ENCODE data around the gene NKD1.

Gene NKD1

DNA sequence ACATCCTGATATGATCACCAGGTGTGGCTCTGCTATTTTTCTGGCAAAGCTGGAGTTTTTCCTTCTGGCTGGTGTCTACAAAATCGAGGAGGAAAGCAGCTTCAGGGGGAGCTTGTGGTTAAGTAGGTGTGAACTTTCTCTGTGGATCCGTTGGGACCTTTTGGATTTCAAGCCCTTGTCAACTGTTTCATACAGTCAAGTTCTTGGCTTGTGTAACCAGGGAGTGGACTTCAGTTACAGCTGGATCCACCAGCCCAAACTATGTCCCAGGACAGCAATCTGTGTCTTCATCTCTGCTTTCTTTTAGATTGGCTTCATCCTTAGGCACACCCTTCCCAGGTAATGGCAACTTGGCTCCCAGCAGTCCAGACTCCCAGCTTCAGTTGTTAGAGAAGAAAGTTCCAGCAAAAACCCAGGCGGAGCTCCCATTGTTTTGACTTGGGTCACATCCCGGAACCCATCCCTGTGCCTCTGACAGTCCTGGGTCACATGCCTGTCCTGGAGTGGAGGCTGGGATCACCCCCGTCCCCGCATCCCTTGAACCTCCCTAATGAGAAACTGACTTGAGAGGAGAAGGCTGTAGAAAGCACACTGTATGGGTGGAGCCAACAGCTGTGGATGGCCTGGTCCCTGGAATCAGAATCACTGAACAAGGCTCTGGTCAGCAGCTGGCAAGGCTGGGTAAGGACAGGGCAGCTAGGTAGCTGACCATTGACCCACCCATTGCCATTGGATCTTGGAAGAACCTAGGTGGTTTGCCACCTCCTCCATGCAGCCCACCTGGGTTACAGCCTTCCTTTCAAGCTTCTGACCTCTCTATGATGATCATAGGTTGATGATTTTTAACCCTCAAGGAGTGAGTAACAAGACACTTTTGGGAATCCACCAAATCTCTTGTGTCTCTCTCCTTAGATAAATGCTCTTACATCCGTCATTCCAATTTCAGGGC is 18.1 kb downstream of the NKD1 start:
- Histone ChIP-seq H3K4me3 (ENCODE audit: low read depth, low read length) (no peak overlapping the region), H3K27ac (no peak overlapping the region), H3K27me3 (ENCODE audit: insufficient read depth, low read depth, severe bottlenecking) (no peaks in the 10 kb centered on the region), H3K36me3 (no peaks in the 10 kb centered on the region; the same call in 1 of the 2 replicates), H3K9me3 (ENCODE audit: severe bottlenecking) (no peaks in the 10 kb centered on the region)
- DNase-seq: no peak
- TF ChIP-seq, protein P1, sequence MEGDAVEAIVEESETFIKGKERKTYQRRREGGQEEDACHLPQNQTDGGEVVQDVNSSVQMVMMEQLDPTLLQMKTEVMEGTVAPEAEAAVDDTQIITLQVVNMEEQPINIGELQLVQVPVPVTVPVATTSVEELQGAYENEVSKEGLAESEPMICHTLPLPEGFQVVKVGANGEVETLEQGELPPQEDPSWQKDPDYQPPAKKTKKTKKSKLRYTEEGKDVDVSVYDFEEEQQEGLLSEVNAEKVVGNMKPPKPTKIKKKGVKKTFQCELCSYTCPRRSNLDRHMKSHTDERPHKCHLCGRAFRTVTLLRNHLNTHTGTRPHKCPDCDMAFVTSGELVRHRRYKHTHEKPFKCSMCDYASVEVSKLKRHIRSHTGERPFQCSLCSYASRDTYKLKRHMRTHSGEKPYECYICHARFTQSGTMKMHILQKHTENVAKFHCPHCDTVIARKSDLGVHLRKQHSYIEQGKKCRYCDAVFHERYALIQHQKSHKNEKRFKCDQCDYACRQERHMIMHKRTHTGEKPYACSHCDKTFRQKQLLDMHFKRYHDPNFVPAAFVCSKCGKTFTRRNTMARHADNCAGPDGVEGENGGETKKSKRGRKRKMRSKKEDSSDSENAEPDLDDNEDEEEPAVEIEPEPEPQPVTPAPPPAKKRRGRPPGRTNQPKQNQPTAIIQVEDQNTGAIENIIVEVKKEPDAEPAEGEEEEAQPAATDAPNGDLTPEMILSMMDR (IDR thresholded peaks at IDR 0.05; ENCODE audit: low read depth, low read length): no peak

DNA sequence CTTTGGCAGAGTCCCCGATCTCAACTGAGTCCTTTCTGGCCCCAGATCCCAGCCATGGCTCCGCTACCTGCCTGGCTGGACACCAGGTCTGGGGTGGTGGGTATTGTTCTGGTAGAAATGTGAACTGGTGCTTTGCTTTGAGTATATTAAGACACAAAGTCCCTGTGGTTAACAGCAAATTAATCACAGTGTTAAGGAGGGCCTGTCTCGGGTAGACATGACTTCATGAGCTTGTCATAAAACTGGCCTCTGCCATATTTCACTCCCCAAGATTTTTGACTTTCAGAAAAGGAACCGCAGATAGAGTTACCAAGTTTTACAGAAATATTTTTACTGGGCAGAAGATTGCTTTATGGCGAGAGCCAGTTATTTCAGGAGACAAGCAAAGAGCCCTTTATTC is 19.5 kb downstream of the NKD1 start:
- no peak for DNase-seq
- TF ChIP-seq, protein P1 (IDR thresholded peaks at IDR 0.05; ENCODE audit: low read depth, low read length): no peak
- no peak overlapping the region for H3K27ac ChIP-seq
- H3K27me3 ChIP-seq (ENCODE audit: insufficient read depth, low read depth, severe bottlenecking): no peaks in the 10 kb centered on the region
- peaks cover 4% of the 10 kb centered on the region; the same call in 1 of the 2 replicates for H3K36me3 ChIP-seq
- H3K9me3 ChIP-seq (ENCODE audit: severe bottlenecking): no peaks in the 10 kb centered on the region
- H3K4me3 ChIP-seq (ENCODE audit: low read depth, low read length): no peak overlapping the region

DNA sequence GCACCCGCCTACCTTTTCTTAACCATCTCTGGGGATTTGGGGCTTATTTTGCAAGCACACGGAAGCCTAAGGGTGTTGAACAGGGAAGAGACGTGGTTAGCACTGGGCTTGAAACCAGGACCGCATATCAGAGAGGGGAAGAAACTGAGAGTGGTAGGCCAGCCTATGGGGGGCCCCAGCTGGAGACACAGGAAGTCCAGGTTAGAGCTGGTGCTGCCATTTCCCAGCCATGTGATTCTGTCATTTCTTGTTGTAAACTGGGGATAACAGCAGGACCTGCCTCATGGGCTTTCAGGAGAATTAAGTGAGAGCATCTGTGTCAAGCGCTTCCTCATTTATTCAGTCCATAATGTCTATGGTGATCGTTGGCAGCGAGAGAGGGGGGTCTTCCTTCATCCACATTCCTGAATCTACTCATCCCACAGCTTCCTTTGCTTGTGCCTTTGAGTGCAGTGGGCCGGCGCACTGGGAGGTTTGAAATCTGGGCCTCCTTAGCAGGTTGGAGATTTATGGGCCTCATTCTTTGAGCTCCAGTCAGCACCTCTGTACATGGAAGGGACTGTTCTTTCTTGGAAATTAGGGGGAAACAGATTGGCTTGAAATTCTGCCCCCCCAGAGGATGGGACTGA is 20.1 kb downstream of the NKD1 start:
- Histone ChIP-seq H3K36me3 (peaks cover 4% of the 10 kb centered on the region; the same call in 1 of the 2 replicates), H3K27ac (no peak overlapping the region), H3K4me3 (ENCODE audit: low read depth, low read length) (no peak overlapping the region), H3K9me3 (ENCODE audit: severe bottlenecking) (no peaks in the 10 kb centered on the region), H3K27me3 (ENCODE audit: insufficient read depth, low read depth, severe bottlenecking) (no peaks in the 10 kb centered on the region)
- TF ChIP-seq, protein P1 (IDR thresholded peaks at IDR 0.05; ENCODE audit: low read depth, low read length): no peak
- no peak for DNase-seq

DNA sequence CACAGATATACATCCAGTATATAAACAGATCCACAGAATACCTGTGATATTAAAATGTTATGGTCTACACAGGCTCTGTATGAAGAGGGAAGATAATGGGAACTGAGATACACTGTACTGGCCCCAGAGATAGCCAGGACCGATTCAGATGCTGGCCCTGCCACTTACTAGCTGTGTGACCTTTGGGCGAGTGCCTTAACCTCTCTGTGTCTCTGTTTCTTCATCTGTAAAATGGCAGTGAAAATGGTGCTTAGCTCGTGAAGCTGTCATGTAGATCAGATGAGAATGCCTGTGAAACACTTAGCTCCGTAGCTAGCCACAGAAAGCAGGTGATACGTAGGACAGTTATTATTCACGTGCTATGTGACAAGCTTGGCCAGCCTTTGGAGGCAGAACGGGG is 22.2 kb downstream of the NKD1 start:
- Histone ChIP-seq H3K27me3 (ENCODE audit: insufficient read depth, low read depth, severe bottlenecking) (no peaks in the 10 kb centered on the region), H3K36me3 (peaks cover 4% of the 10 kb centered on the region; the same call in 1 of the 2 replicates), H3K9me3 (ENCODE audit: severe bottlenecking) (no peaks in the 10 kb centered on the region), H3K27ac (no peak overlapping the region), H3K4me3 (ENCODE audit: low read depth, low read length) (no peak overlapping the region)
- DNase-seq: no peak
- TF ChIP-seq, protein P1 (IDR thresholded peaks at IDR 0.05; ENCODE audit: low read depth, low read length): no peak

DNA sequence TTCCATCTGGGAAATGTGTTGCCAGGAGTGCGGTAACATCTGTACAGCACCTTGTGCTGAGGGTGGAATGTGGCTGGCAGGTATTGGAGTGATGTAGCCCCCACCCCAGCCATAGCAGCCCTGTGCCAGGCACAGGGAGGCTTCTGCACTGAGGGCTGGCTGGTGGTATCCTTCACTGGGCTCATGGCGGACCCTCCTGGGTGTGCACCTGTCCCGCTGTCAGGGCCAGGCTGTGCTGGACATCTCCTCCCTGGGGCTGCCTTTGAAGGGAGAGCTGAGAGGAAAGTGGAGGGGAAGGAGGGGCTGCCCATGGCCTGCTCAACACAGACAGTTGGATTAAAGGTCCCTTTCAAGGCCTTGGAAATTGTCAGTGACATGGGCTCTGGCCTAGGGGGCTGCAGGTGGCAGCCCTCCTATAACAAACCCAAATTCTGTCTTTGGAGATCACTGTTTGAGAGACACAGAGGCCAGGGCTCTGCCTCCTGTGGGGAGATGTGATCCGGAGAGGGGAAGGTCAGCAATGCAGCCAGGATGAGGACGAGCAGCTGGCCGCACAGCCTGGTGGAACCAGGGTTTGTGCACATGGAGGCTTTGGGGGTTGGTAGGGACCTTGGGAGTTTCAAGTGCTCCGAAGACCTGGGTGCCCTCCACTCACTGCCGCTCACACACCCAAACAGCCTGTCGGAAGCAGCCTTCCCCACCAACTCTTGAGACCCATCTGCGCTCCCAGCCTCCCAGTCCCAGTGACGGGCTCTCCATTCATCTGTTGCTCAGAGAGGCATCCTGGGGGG is 22.8 kb downstream of the NKD1 start:
- no peaks in the 10 kb centered on the region for H3K27me3 ChIP-seq (ENCODE audit: insufficient read depth, low read depth, severe bottlenecking)
- H3K27ac ChIP-seq: no peak overlapping the region
- TF ChIP-seq, protein P1 (IDR thresholded peaks at IDR 0.05; ENCODE audit: low read depth, low read length): no peak

More for the DNA sequence above, 22.8 kb downstream of the NKD1 start:
- Histone ChIP-seq H3K4me3 (ENCODE audit: low read depth, low read length) (no peak overlapping the region), H3K36me3 (peaks cover 4% of the 10 kb centered on the region; the same call in 1 of the 2 replicates), H3K9me3 (ENCODE audit: severe bottlenecking) (no peaks in the 10 kb centered on the region)
- DNase-seq: peak; percentile 15

Data from WERI-Rb-1 (cell line).